HepG2 (cell line): Measurements from ENCODE around the gene HSF4. TPM values are rescaled to one million over a fixed set of nuclear protein-coding genes. Genes with fewer than 3 reads are reported as not detected.

ENCODE experiments used
- CAMTA2 ChIP-seq: sonication (generic); formaldehyde crosslinking; IDR thresholded peaks from 2 replicates; pipeline ENCODE4 v1.4.0; 2020; ENCODE audit warnings: mild to moderate bottlenecking, missing genetic modification reagents, borderline replicate concordance
- TEAD2 ChIP-seq: sonication (generic); formaldehyde crosslinking; IDR thresholded peaks from 2 replicates; pipeline ENCODE4 v1.9.0; 2021; ENCODE audit warnings: missing genetic modification reagents
- ZNF121 ChIP-seq: sonication (generic); formaldehyde crosslinking; IDR thresholded peaks from 2 replicates; pipeline ENCODE4 v1.5.0; 2020; ENCODE audit warnings: mild to moderate bottlenecking, missing genetic modification reagents
- ZNF468 ChIP-seq: sonication (generic); formaldehyde crosslinking; IDR thresholded peaks from 2 replicates; pipeline ENCODE4 v1.8.0; 2022; ENCODE audit warnings: mild to moderate bottlenecking, moderate library complexity, missing genetic modification reagents
- ZNF496 ChIP-seq: sonication (generic); formaldehyde crosslinking; IDR thresholded peaks from 2 replicates; pipeline ENCODE4 v1.8.1; 2023; ENCODE audit warnings: mild to moderate bottlenecking, moderate library complexity, missing genetic modification reagents; ENCODE audit not compliant: insufficient replicate concordance
- ZNF629 ChIP-seq: sonication (generic); formaldehyde crosslinking; conservative IDR thresholded peaks from 2 replicates; pipeline ENCODE4 v1.5.0; 2020; ENCODE audit warnings: missing genetic modification reagents
- polyA plus RNA-seq, 8 experiments: library from polyadenylated mRNA; depleted of rRNA in 3 of 8; stranded (reverse) in 7 of 8; unstranded in 1 of 8; fragments of >200 nt; fragmentation: Illumina TruSeq in 4 of 8; extraction: Trizol in 4 of 8; gene quantifications; 2 replicates each; pipeline versions ENCODE4 v1.2.1 to v1.2.3, GENCODE V29; 2011 to 2016; ENCODE audit warnings: low read depth in 4 of 8, missing spikeins in 1 of 8, mixed read lengths in 1 of 8; ENCODE audit not compliant: insufficient read depth in 1 of 8
- total RNA-seq, 5 experiments: library from RNA; depleted of rRNA; stranded (reverse); fragments of >200 nt; fragmentation: Illumina TruSeq; extraction: Trizol; gene quantifications; 2 replicates each; pipeline ENCODE4 v1.2.3, GENCODE V29; 2016; ENCODE audit warnings: low read depth in 1 of 5
- TF ChIP-seq, protein P1 (sequence below), 2 experiments: fragments of 450-650 bp in 1 of 2; sonication (generic) in 1 of 2; formaldehyde crosslinking in 1 of 2; IDR thresholded peaks; 2 replicates each; pipeline versions ENCODE4 v1.6.1 to v1.8.0; 2016 to 2022; ENCODE audit warnings: antibody characterized with exemption in 1 of 2, mild to moderate bottlenecking in 1 of 2, missing genetic modification reagents in 1 of 2

The HSF4 gene
- total and polyA plus RNA-seq, 2 of the 13 experiments (the other 11 are each of a cell fraction or from before 2014, with no cell fraction given): 3.5 to 16.9 TPM

DNA sequence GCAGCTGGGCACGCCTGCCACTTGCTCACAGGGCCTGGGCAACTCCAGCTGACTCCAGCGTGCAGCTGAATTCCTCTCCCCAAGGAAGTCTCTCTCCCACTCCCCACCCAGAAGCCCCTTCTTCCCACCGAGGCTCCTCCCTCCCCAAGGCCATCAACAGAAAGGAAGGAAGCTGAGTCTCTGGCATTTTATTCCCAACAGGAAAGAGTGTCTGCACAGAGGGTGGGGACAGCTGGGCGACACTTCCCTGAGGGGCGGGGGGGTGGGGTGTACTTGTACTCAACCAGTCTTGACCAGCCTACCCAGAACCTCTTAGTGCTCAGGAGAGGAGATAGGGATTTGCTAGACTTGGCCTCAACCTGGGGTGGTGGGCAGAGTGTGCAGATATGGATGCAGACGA lies 25.5 kb downstream of the HSF4 start, which contains the start of gene EXOC3L1 (continued):
- TF ChIP-seq, protein P1, sequence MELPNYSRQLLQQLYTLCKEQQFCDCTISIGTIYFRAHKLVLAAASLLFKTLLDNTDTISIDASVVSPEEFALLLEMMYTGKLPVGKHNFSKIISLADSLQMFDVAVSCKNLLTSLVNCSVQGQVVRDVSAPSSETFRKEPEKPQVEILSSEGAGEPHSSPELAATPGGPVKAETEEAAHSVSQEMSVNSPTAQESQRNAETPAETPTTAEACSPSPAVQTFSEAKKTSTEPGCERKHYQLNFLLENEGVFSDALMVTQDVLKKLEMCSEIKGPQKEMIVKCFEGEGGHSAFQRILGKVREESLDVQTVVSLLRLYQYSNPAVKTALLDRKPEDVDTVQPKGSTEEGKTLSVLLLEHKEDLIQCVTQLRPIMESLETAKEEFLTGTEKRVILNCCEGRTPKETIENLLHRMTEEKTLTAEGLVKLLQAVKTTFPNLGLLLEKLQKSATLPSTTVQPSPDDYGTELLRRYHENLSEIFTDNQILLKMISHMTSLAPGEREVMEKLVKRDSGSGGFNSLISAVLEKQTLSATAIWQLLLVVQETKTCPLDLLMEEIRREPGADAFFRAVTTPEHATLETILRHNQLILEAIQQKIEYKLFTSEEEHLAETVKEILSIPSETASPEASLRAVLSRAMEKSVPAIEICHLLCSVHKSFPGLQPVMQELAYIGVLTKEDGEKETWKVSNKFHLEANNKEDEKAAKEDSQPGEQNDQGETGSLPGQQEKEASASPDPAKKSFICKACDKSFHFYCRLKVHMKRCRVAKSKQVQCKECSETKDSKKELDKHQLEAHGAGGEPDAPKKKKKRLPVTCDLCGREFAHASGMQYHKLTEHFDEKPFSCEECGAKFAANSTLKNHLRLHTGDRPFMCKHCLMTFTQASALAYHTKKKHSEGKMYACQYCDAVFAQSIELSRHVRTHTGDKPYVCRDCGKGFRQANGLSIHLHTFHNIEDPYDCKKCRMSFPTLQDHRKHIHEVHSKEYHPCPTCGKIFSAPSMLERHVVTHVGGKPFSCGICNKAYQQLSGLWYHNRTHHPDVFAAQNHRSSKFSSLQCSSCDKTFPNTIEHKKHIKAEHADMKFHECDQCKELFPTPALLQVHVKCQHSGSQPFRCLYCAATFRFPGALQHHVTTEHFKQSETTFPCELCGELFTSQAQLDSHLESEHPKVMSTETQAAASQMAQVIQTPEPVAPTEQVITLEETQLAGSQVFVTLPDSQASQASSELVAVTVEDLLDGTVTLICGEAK (IDR thresholded peaks at IDR 0.05): no peak
- TF ChIP-seq, protein P1 (CRISPR knock-in tag; IDR thresholded peaks at IDR 0.05): no peak
- no peak for TF ChIP-seq ZNF468 (CRISPR knock-in tag)
- TF ChIP-seq ZNF629 (CRISPR knock-in tag): no peak
- no peak for TF ChIP-seq TEAD2 (CRISPR knock-in tag)
- no peak for TF ChIP-seq ZNF496 (CRISPR knock-in tag)
- TF ChIP-seq CAMTA2: no peak
- no peak for TF ChIP-seq ZNF121 (CRISPR knock-in tag)
- TF ChIP-seq, all 625 proteins: peak for 0
